NCI-H187 treated with DMSO at 0.1 percent for 48 hours (cell line): ENCODE results near the gene CCDC106.

Experiments used
- DNase-seq: peaks from one replicate; lab custom pipeline; 2025; lab: John Stamatoyannopoulos, UW

Gene CCDC106

GRCh38 chr19:55647732-55648584, at the start of gene CCDC106:
Gene CCDC106, plus strand, starts transcription at chr19:55648212. Its CDS starts 835 bp downstream, at chr19:55649047.
- DNase-seq = no peak

GRCh38 chr19:55598719-55599467, 49.1 kb upstream of the CCDC106 start:
- DNase-seq = peak; percentile 89

GRCh38 chr19:55599468-55599841, 48.6 kb upstream of the CCDC106 start, which contains the start of gene FIZ1:
Gene FIZ1, minus strand, starts transcription at chr19:55599517. Its CDS starts 1,652 bp downstream, at chr19:55597865.
- DNase-seq = peak; percentile 97

GRCh38 chr19:55599842-55600661, 48.0 kb upstream of the CCDC106 start, which contains the start of gene ZNF524:
Gene ZNF524, plus strand, starts transcription at chr19:55600288. Its CDS starts 1,825 bp downstream, at chr19:55602113.
- peak; percentile 87 for DNase-seq

- no peak for DNase-seq
Observed at GRCh38 chr19:55600662-55601028, 47.4 kb upstream of the CCDC106 start.

GRCh38 chr19:55601084-55601483, 46.9 kb upstream of the CCDC106 start:
- no peak for DNase-seq

GRCh38 chr19:55602104-55603001, 45.7 kb upstream of the CCDC106 start:
- DNase-seq = no peak

GRCh38 chr19:55603115-55603514, 44.9 kb upstream of the CCDC106 start:
- DNase-seq = no peak

GRCh38 chr19:55603581-55604292, 44.3 kb upstream of the CCDC106 start:
- no peak for DNase-seq

- peak; percentile 88 for DNase-seq
Observed at GRCh38 chr19:55605207-55605636, 42.8 kb upstream of the CCDC106 start.

GRCh38 chr19:55605637-55606470, 42.2 kb upstream of the CCDC106 start, which contains the start of gene ZNF865:
Gene ZNF865, plus strand, starts transcription at chr19:55605647. Its CDS starts 7,972 bp downstream, at chr19:55613619.
- peak; percentile 15 for DNase-seq

- no peak for DNase-seq
Observed at GRCh38 chr19:55606471-55606787, 41.6 kb upstream of the CCDC106 start.

- no peak for DNase-seq
Observed at GRCh38 chr19:55606817-55607216, 41.2 kb upstream of the CCDC106 start.

- DNase-seq = no peak
Observed at GRCh38 chr19:55609326-55609725, 38.7 kb upstream of the CCDC106 start.

- DNase-seq = no peak
Observed at GRCh38 chr19:55611300-55611982, 36.6 kb upstream of the CCDC106 start.

- no peak for DNase-seq
Observed at GRCh38 chr19:55611983-55612645, 35.9 kb upstream of the CCDC106 start.

- no peak for DNase-seq
Observed at GRCh38 chr19:55613396-55613795, 34.6 kb upstream of the CCDC106 start.
